AG10803 (cell line): ENCODE data around the gene PRR13.
"Not testable (repeated sequence)": the region's sequence is repeated elsewhere in the genome, so short reads cannot be mapped to it uniquely, and the experiment has no call there.

Source experiments
- DNase-seq: peaks from one replicate; pipeline ENCODE4 v3.0.0; 2010; ENCODE audit warnings: low read depth
- H3K4me3 ChIP-seq: 2 replicates; pipeline ENCODE4 v1.5.1; 2011; ENCODE audit warnings: mild to moderate bottlenecking, low read length, control low read depth
- CTCF ChIP-seq: conservative IDR thresholded peaks from 2 replicates; pipeline ENCODE4 v1.5.1; 2011; ENCODE audit warnings: mild to moderate bottlenecking, low read length, control low read depth, inconsistent platforms

Gene PRR13

GRCh38 chr12:53418221-53418620, 23.3 kb upstream of the PRR13 start:
- no peak overlapping the region for H3K4me3 ChIP-seq
- DNase-seq = no peak
- no peak for TF ChIP-seq CTCF

GRCh38 chr12:53419756-53420155, 21.8 kb upstream of the PRR13 start:
- H3K4me3 ChIP-seq = no peak overlapping the region
- DNase-seq = no peak
- TF ChIP-seq CTCF = no peak

GRCh38 chr12:53422247-53422646, 19.3 kb upstream of the PRR13 start:
- DNase-seq = not testable (repeated sequence)

GRCh38 chr12:53423597-53423996, 17.9 kb upstream of the PRR13 start, which contains the start of gene AMHR2:
Gene AMHR2 (plus strand): TSS chr12:53423855. CDS start chr12:53423935, 80 bp downstream.
- no peak within 1 kb of the TSS for H3K4me3 ChIP-seq
- no peak for TF ChIP-seq CTCF
- DNase-seq = no peak

More at GRCh38 chr12:53422247-53422646, 19.3 kb upstream of the PRR13 start:
- not testable (repeated sequence) for H3K4me3 ChIP-seq

- TF ChIP-seq CTCF = no peak
- no peak overlapping the region for H3K4me3 ChIP-seq
- no peak for DNase-seq
These were observed 16.7 kb upstream of the PRR13 start for GRCh38 chr12:53424626-53425514.

GRCh38 chr12:53425515-53426150, 15.9 kb upstream of the PRR13 start:
- TF ChIP-seq CTCF = no peak
- no peak for DNase-seq
- H3K4me3 ChIP-seq = no peak overlapping the region

- peak; percentile 78 for DNase-seq
- no peak overlapping the region for H3K4me3 ChIP-seq
- TF ChIP-seq CTCF = no peak
These were observed 13.5 kb upstream of the PRR13 start for GRCh38 chr12:53427905-53428594.
